Body of pancreas (tissue), 4 donors: ENCODE measurements around the gene LRP1. TPM values are rescaled to one million over a fixed set of nuclear protein-coding genes. Genes with fewer than 3 reads are reported as not detected.

Experiments used
- ATAC-seq: fragments of 150-250 bp; one replicate; pipeline ENCODE4 v1.9.1; 2016
- DNase-seq, 4 donors: peaks; one replicate each; pipeline ENCODE4 v3.0.0-alpha.2; 2019
- H3K27ac ChIP-seq, 4 donors: fragments of 200-600 bp; sonication (generic); 1 replicate in 3 of 4; 2 replicates in 1 of 4; pipeline versions ENCODE4 v1.5.1 to v1.6.1; 2016 to 2019; ENCODE audit warnings: mild to moderate bottlenecking in 1 of 4, mixed read lengths in 1 of 4, moderate library complexity in 1 of 4
- H3K27me3 ChIP-seq, 2 donors: fragments of 200-600 bp; sonication (generic); one replicate each; pipeline ENCODE4 v1.6.0; 2016; ENCODE audit warnings: mild to moderate bottlenecking in 1 of 2
- H3K36me3 ChIP-seq, 2 donors: fragments of 200-600 bp; sonication (generic); replicated peaks in 1 of 2; 2 replicates each; pipeline ENCODE4 v1.5.1; 2016; ENCODE audit warnings: low read depth in 2 of 2; ENCODE audit not compliant: insufficient read depth in 1 of 2
- H3K4me1 ChIP-seq: fragments of 200-600 bp; sonication (generic); one replicate; pipeline ENCODE4 v1.6.0; 2016
- H3K4me3 ChIP-seq, 2 donors: fragments of 200-600 bp; sonication (generic); 1 replicate in 1 of 2; 2 replicates in 1 of 2; pipeline ENCODE4 v1.5.1; 2016 to 2019
- H3K9me3 ChIP-seq, 3 donors: fragments of 200-600 bp; sonication (generic); 1 replicate in 2 of 3; 2 replicates in 1 of 3; pipeline ENCODE4 v1.5.1; 2016
- CTCF ChIP-seq, 7 experiments: fragments of 450-650 bp in 4 of 7; fragments of 200-600 bp in 3 of 7; sonication (generic) in 3 of 7; IDR thresholded peaks; one replicate each; pipeline ENCODE4 v1.5.1; 2016 to 2019; ENCODE audit warnings: antibody characterized with exemption in 7 of 7
- POLR2A ChIP-seq, 3 donors: fragments of 450-650 bp; IDR thresholded peaks; one replicate each; pipeline ENCODE4 v1.6.1; 2016; ENCODE audit warnings: antibody characterized with exemption in 3 of 3, mild to moderate bottlenecking in 2 of 3
- WGBS, 2 donors: methylation state at CpG; one replicate each; pipeline ENCODE4 v1.1.5; 2017; 5-methylcytosine and 5-hydroxymethylcytosine counted together
- intact Hi-C: fragments of 100-400 bp; cut with DNase I; formaldehyde crosslinking; loops from one replicate; pipeline ENCODE4 v1.15.1; 2023
- total RNA-seq, 2 donors: library from RNA; depleted of rRNA; stranded (reverse); fragments of >200 nt; gene quantifications; one replicate each; pipeline ENCODE4 v1.1.0, GENCODE V29; 2016

LRP1 gene
- total RNA-seq, 2 donors from 2014 or later = 61.2 to 162 TPM

- intact Hi-C loops = no loop called here
- H3K27ac ChIP-seq = no peak overlapping the region
- DNase-seq = no peak
These were observed 79.7 kb downstream of the LRP1 start for GRCh38 chr12:57207731-57208630.

GRCh38 chr12:57208631-57209282 is 80.5 kb downstream of the LRP1 start:
- intact Hi-C loops = no loop called here
- ATAC-seq (no peak), DNase-seq (no peak)
- peaks cover 4% of the 10 kb centered on the region for H3K4me1 ChIP-seq
- H3K27me3 ChIP-seq = no peaks in the 10 kb centered on the region
- no peak overlapping the region for H3K4me3 ChIP-seq
- no peak for TF ChIP-seq CTCF (IDR thresholded peaks at IDR 0.05)
- TF ChIP-seq POLR2A (IDR thresholded peaks at IDR 0.05) = no peak
- H3K9me3 ChIP-seq = no peaks in the 10 kb centered on the region
- no peak overlapping the region for H3K27ac ChIP-seq
- peaks cover 0 to 2% of the 10 kb centered on the region in 2 donors for H3K36me3 ChIP-seq
- 80 to 93% methylated on average over 14 to 22 of the region's 22 CpGs for WGBS, 2 donors

More at GRCh38 chr12:57207731-57208630, 79.7 kb downstream of the LRP1 start:
- 82 to 86% methylated on average over 11 to 29 of the region's 29 CpGs for WGBS, 2 donors
- Histone ChIP-seq H3K36me3 (peaks cover 0 to 2% of the 10 kb centered on the region in 2 donors), H3K4me3 (no peak overlapping the region), H3K27me3 (no peaks in the 10 kb centered on the region), H3K4me1 (no peaks in the 10 kb centered on the region), H3K9me3 (no peaks in the 10 kb centered on the region)
- ATAC-seq = no peak
- TF ChIP-seq CTCF (IDR thresholded peaks at IDR 0.05) = no peak
- no peak for TF ChIP-seq POLR2A (IDR thresholded peaks at IDR 0.05)

GRCh38 chr12:57209916-57210315 is 81.6 kb downstream of the LRP1 start:
- intact Hi-C loops = no loop called here
- Histone ChIP-seq H3K27me3 (peaks cover 0 to 4% of the 10 kb centered on the region in 2 donors), H3K4me1 (peaks cover 16% of the 10 kb centered on the region), H3K36me3 (peaks cover 0 to 2% of the 10 kb centered on the region in 2 donors), H3K27ac (no peak overlapping the region), H3K9me3 (no peaks in the 10 kb centered on the region), H3K4me3 (no peak overlapping the region)
- no peak for TF ChIP-seq POLR2A (IDR thresholded peaks at IDR 0.05)
- TF ChIP-seq CTCF (IDR thresholded peaks at IDR 0.05) = no peak
- WGBS, 2 donors = 89 to 91% methylated on average over 8 of the region's 8 CpGs
- DNase-seq (no peak), ATAC-seq (no peak)

- peaks cover 19% of the 10 kb centered on the region for H3K4me1 ChIP-seq
- H3K27ac ChIP-seq = no peak overlapping the region
- 79 to 89% methylated on average over 9 to 12 of the region's 15 CpGs for WGBS, 2 donors
- H3K36me3 ChIP-seq = peaks cover 0 to 2% of the 10 kb centered on the region in 2 donors
- DNase-seq (no peak), ATAC-seq (no peak)
- TF ChIP-seq POLR2A (IDR thresholded peaks at IDR 0.05) (no peak), CTCF (IDR thresholded peaks at IDR 0.05) (no peak)
- intact Hi-C loops = no loop called here
- H3K9me3 ChIP-seq = no peaks in the 10 kb centered on the region
- peaks cover 0 to 4% of the 10 kb centered on the region in 2 donors for H3K27me3 ChIP-seq
- no peak overlapping the region for H3K4me3 ChIP-seq
These were observed 82.2 kb downstream of the LRP1 start for GRCh38 chr12:57210461-57210860.
